Aorta (tissue), 5 donors: ENCODE results near the gene P2RX3. TPM values are rescaled to one million over a fixed set of nuclear protein-coding genes. Genes with fewer than 3 reads are reported as not detected.
"Not testable (repeated sequence)": the region's sequence is repeated elsewhere in the genome, so short reads cannot be mapped to it uniquely, and the experiment has no call there.

Experiments
- ATAC-seq: fragments of 200-7000 bp; cut with Tn5 transposase; one replicate; pipeline ENCODE4 v1.9.1; 2022; ENCODE audit warnings: moderate library complexity; ENCODE audit not compliant: low FRiP score
- DNase-seq, 2 donors: peaks; one replicate each; pipeline ENCODE4 v3.0.0-alpha.2; 2020
- H3K27ac ChIP-seq, 2 donors: one replicate each; pipeline ENCODE4 v1.5.1; 2013; ENCODE audit warnings: low read length in 2 of 2, mild to moderate bottlenecking in 2 of 2, moderate library complexity in 2 of 2, control low read depth in 1 of 2, inconsistent platforms in 1 of 2, low read depth in 1 of 2
- H3K27me3 ChIP-seq, 2 donors: one replicate each; pipeline ENCODE4 v1.6.1; 2013; ENCODE audit warnings: control low read depth in 1 of 2, low read length in 1 of 2, mild to moderate bottlenecking in 1 of 2, moderate library complexity in 1 of 2; ENCODE audit not compliant: insufficient read depth in 2 of 2, control insufficient read depth in 1 of 2
- H3K36me3 ChIP-seq, 2 donors: one replicate each; pipeline ENCODE4 v1.6.1; 2013; ENCODE audit warnings: control low read depth in 1 of 2, low read length in 1 of 2, mild to moderate bottlenecking in 1 of 2; ENCODE audit not compliant: insufficient read depth in 2 of 2, control insufficient read depth in 1 of 2
- H3K4me1 ChIP-seq, 2 donors: one replicate each; pipeline ENCODE4 v1.6.1; 2013; ENCODE audit warnings: low read length in 2 of 2, control low read depth in 1 of 2, mild to moderate bottlenecking in 1 of 2, moderate library complexity in 1 of 2; ENCODE audit not compliant: insufficient read depth in 2 of 2, control insufficient read depth in 1 of 2
- H3K4me3 ChIP-seq, 2 donors: one replicate each; pipeline ENCODE4 v1.5.1; 2013; ENCODE audit warnings: low read length in 2 of 2, control low read depth in 1 of 2, mild to moderate bottlenecking in 1 of 2
- H3K9me3 ChIP-seq: one replicate; pipeline ENCODE4 v1.6.1; 2013; ENCODE audit warnings: mild to moderate bottlenecking, low read length; ENCODE audit not compliant: control insufficient read depth
- WGBS, 2 donors: extraction: QIAGEN DNeasy Blood & Tissue Kit; methylation state at CpG; one replicate each; pipeline ENCODE4 v1.1.7; 2013; 5-methylcytosine and 5-hydroxymethylcytosine counted together
- intact Hi-C, 2 donors: fragments of 100-400 bp; cut with DNase I; formaldehyde crosslinking; loops; one replicate each; pipeline versions ENCODE4 v1.14.2 to v1.15.0; 2022
- polyA plus RNA-seq, 2 donors: library from polyadenylated mRNA; stranded (reverse); fragments of 200-250 nt; gene quantifications; one replicate each; pipeline ENCODE4 v1.2.3, GENCODE V29; 2013
- total RNA-seq, 2 donors: library from RNA; stranded (reverse); fragmentation: NEBNext Ultra II Directional; extraction: Animal tissue kit (Norgen Biotek cat#: 25700); gene quantifications; one replicate each; pipeline ENCODE4 v1.2.1, GENCODE V29; 2021
- donor health status: healthy with polysubstance abuse.
- donor health status: Bipolar disorder and iron deficiency.
- donor health status: DM: no; HTN: no; CAD: no.
- donor health status: DM: no; HTN: no; CAD: no.
- donor health status: DM: yes; HTN: yes; CAD: no.

The P2RX3 gene
- total and polyA plus RNA-seq, 4 donors = not detected

- Histone ChIP-seq H3K4me1 (no peaks in the 10 kb centered on the region), H3K9me3 (no peaks in the 10 kb centered on the region), H3K36me3 (no peaks in the 10 kb centered on the region), H3K4me3 (no peak overlapping the region), H3K27ac (no peak overlapping the region), H3K27me3 (no peaks in the 10 kb centered on the region)
- DNase-seq = peak in 1 of 2 donors; percentile 38
- WGBS, 2 donors = 74 to 75% methylated on average over 9 of the region's 9 CpGs
- ATAC-seq = no peak
- intact Hi-C loops = no loop called here
Measured at GRCh38 chr11:57358543-57358961, 20.4 kb downstream of the P2RX3 start.

DNA sequence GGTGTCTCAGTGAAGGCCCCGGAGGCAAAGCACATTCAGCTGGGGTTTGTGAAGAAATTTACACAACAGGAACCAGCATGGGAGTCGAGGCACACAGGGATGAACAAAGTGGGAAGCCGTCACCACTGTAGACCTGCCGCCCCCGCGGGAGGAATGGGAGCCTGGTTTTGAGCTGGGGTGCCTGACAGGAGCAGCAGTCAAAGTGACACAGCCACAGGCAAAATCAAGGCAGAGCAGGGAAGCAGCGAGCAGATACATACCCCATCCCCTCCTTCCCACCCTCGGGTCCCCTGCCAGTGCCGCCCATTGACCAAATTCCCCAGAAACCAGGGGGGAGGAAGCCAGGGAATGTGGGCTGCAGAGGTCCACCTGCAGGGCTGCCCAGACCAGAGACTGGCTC lies 20.8 kb downstream of the P2RX3 start:
- ATAC-seq = no peak
- 68 to 76% methylated on average over 7 to 9 of the region's 9 CpGs for WGBS, 2 donors

GRCh38 chr11:57359396-57359795 lies 21.2 kb downstream of the P2RX3 start:
- Histone ChIP-seq H3K4me3 (no peak overlapping the region), H3K9me3 (no peaks in the 10 kb centered on the region), H3K27me3 (no peaks in the 10 kb centered on the region), H3K27ac (no peak overlapping the region), H3K36me3 (no peaks in the 10 kb centered on the region), H3K4me1 (no peaks in the 10 kb centered on the region)
- intact Hi-C loops = no loop called here
- no peak for ATAC-seq
- 77 to 86% methylated on average over 5 of the region's 5 CpGs for WGBS, 2 donors
- DNase-seq = peak in 1 of 2 donors; percentile 50

More for the DNA sequence above, 20.8 kb downstream of the P2RX3 start:
- no peaks in the 10 kb centered on the region for H3K4me1 ChIP-seq
- H3K4me3 ChIP-seq = no peak overlapping the region
- H3K9me3 ChIP-seq = no peaks in the 10 kb centered on the region
- H3K27me3 ChIP-seq = no peaks in the 10 kb centered on the region
- peak in 1 of 2 donors; percentile 56 for DNase-seq
- intact Hi-C loops = no loop called here
- H3K27ac ChIP-seq = no peak overlapping the region
- no peaks in the 10 kb centered on the region for H3K36me3 ChIP-seq

GRCh38 chr11:57359896-57360690 lies 21.9 kb downstream of the P2RX3 start:
- 87 to 88% methylated on average over 9 of the region's 9 CpGs for WGBS, 2 donors
- H3K27ac ChIP-seq = no peak overlapping the region
- no peak for ATAC-seq
- no peaks in the 10 kb centered on the region for H3K27me3 ChIP-seq
- DNase-seq = peak in 1 of 2 donors; percentile 11
- no peaks in the 10 kb centered on the region for H3K4me1 ChIP-seq
- H3K4me3 ChIP-seq = no peak overlapping the region
- no peaks in the 10 kb centered on the region for H3K9me3 ChIP-seq
- intact Hi-C loops = no loop called here
- no peaks in the 10 kb centered on the region for H3K36me3 ChIP-seq

DNA sequence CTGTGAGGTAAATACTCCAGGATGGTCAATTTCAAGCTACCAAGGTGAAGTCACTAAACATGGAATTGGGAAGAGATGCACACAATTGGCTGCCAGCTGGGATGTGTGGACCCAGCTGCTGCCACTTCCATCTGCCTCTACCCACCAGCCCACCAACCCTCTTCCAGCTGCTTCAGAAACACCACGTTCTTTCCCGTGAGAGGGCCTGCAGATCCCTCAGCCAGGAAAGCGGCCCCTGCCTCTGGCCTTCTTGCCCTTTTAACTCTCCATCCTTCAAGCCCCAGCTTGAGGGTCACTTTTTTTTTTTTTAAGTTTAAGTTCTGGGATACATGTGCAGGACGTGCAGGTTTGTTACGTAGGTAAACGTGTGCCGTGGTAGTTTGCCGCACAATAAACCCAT lies 22.8 kb downstream of the P2RX3 start:
- Histone ChIP-seq H3K27me3 (no peaks in the 10 kb centered on the region), H3K4me3 (no peak overlapping the region), H3K36me3 (no peaks in the 10 kb centered on the region), H3K27ac (no peak overlapping the region), H3K4me1 (no peaks in the 10 kb centered on the region), H3K9me3 (no peaks in the 10 kb centered on the region)
- ATAC-seq (no peak), DNase-seq (peak in 1 of 2 donors; percentile 38)
- 92 to 93% methylated on average over 8 of the region's 8 CpGs for WGBS, 2 donors
- intact Hi-C loops = no loop called here

- H3K36me3 ChIP-seq, DNase-seq, H3K27me3 ChIP-seq, H3K9me3 ChIP-seq, H3K4me1 ChIP-seq, intact Hi-C loops, H3K4me3 ChIP-seq, H3K27ac ChIP-seq, ATAC-seq: not testable (repeated sequence)
Measured at GRCh38 chr11:57361420-57361819, 23.3 kb downstream of the P2RX3 start.

DNA sequence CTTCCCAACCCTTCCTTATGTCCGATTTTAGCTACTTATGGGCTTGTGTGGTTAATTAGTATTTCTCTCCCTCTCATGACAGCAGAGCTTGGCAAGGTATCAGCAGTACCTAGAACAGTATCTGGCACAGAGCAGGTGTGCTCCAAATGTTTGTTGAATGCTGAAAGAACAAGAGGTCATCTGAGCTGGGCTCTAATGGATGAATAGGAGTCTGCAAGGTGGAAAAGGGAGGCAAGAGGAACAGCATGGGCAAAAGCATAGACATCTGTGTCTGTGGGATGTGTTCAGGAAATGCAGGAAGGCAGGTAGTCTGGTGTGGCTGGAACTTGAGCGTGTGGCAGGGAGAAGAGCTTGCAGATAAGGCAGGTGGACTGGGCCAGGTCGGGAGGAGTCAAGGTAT lies 23.8 kb downstream of the P2RX3 start:
- Histone ChIP-seq H3K4me3 (no peak overlapping the region), H3K27ac (no peak overlapping the region), H3K9me3 (no peaks in the 10 kb centered on the region), H3K36me3 (no peaks in the 10 kb centered on the region), H3K27me3 (no peaks in the 10 kb centered on the region), H3K4me1 (no peaks in the 10 kb centered on the region)
- DNase-seq (peak in 1 of 2 donors; percentile 13), ATAC-seq (no peak)
- intact Hi-C loops = no loop called here
- 83 to 86% methylated on average over 3 of the region's 3 CpGs for WGBS, 2 donors

DNA sequence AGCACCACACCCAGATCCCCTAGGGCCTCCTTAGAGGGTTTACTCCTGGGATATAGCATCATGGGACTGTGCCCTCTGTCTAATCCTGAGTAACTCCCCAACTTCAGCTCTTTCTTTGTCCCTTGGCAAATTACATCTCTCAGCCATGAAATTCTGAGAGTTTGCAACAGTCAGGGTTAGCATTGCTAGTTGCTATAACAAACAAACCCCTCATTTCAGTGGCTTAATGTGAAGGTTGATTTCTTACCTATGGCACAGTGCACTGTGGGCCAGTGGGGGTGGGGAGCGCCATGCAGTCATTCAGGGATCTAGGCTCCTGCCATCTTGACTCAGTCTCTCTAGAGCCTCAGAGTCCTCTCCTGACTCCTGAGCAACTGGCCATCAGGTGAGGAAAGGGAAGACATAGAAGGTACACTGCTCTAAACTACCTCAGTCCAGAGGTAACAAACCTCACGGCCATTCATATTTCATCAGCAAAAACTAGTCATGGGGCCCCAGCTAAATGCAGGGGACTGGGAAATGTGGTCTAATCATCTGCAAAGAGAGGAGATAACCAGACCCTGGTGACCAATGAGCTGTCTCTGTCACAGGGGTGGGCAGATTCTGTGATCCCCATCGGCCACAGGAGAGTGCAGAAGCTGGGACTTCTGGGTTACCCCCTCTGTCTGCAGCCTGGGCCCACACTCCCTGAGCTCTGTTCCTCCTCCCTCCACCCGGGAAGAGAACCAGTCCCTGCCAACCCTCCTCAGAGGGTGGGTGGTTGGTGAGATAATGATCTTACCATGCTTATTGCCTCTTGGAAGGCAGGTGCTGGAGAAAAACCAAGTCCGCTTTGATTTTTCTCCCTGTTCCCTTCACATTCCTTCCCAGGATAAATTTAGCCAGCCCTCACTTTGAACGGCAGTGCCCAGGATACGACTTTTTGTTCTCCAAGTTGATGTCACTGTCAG lies 25.3 kb downstream of the P2RX3 start:
- ATAC-seq (no peak), DNase-seq (peak in 1 of 2 donors; percentile 26)
- WGBS, 2 donors = 31% methylated on average over 7 of the region's 7 CpGs
- Histone ChIP-seq H3K4me1 (no peaks in the 10 kb centered on the region), H3K36me3 (no peaks in the 10 kb centered on the region), H3K4me3 (no peak overlapping the region), H3K27me3 (no peaks in the 10 kb centered on the region), H3K9me3 (no peaks in the 10 kb centered on the region), H3K27ac (no peak overlapping the region)
- intact Hi-C loops = no loop called here
